IPS-20b (cell line): Measurements from ENCODE around the gene FAM110A.

ENCODE experiments used
- H3K27ac ChIP-seq: one replicate; pipeline ENCODE4 v1.5.1; 2013; ENCODE audit warnings: low read length
- H3K27me3 ChIP-seq: 2 replicates; pipeline ENCODE4 v1.6.1; 2013; ENCODE audit warnings: mild to moderate bottlenecking, low read length, inconsistent platforms; ENCODE audit not compliant: insufficient read depth
- H3K36me3 ChIP-seq: 2 replicates; pipeline ENCODE4 v1.6.1; 2013; ENCODE audit warnings: low read depth, mild to moderate bottlenecking, inconsistent platforms, low read length, moderate library complexity; ENCODE audit not compliant: insufficient read depth
- H3K4me1 ChIP-seq: 2 replicates; pipeline ENCODE4 v1.6.1; 2013; ENCODE audit warnings: mild to moderate bottlenecking, control low read depth, inconsistent platforms, low read length, moderate library complexity; ENCODE audit not compliant: insufficient read depth
- H3K4me3 ChIP-seq: 2 replicates; pipeline ENCODE4 v1.5.1; 2013; ENCODE audit warnings: mild to moderate bottlenecking, low read length, inconsistent platforms
- H3K9ac ChIP-seq: 2 replicates; pipeline ENCODE4 v1.6.1; 2013; ENCODE audit warnings: low read depth, mild to moderate bottlenecking, inconsistent platforms, low read length, moderate library complexity
- H3K9me3 ChIP-seq: 2 replicates; pipeline ENCODE4 v1.6.1; 2013; ENCODE audit warnings: mild to moderate bottlenecking, low read depth, low read length, inconsistent platforms; ENCODE audit not compliant: insufficient read depth

The FAM110A gene

DNA sequence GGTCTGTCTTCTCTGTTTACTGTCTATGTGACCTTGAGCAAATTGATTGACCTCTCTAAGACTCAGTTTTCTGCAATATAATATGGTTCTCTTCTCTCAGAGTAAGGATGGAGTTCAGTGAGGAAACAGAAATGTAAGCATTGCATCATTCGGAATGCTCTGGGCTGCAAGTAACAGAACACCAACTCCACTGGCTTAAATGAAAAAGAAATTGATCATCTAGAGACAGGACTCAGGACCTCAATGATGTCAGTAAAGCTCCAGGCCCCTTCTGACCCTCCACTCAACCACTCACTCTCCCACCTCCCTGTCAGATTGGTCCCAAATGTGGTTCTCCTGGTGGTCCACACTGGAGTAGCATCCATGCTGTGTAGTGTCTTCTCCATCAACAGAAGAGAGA, 31.9 kb downstream of the FAM110A start:
- H3K9ac ChIP-seq = no peak overlapping the region
- H3K4me3 ChIP-seq = no peak overlapping the region
- H3K36me3 ChIP-seq = no peaks in the 10 kb centered on the region
- no peaks in the 10 kb centered on the region for H3K27me3 ChIP-seq
- no peaks in the 10 kb centered on the region for H3K4me1 ChIP-seq
- H3K27ac ChIP-seq = no peak overlapping the region
- H3K9me3 ChIP-seq = no peaks in the 10 kb centered on the region

- H3K27me3 ChIP-seq = no peaks in the 10 kb centered on the region; the same call in 1 of the 2 replicates
- H3K4me1 ChIP-seq = no peaks in the 10 kb centered on the region
- no peak overlapping the region for H3K27ac ChIP-seq
- H3K9ac ChIP-seq = no peak overlapping the region
- H3K9me3 ChIP-seq = no peaks in the 10 kb centered on the region
- no peak overlapping the region for H3K4me3 ChIP-seq
- no peaks in the 10 kb centered on the region for H3K36me3 ChIP-seq
Observed at GRCh38 chr20:868279-868678, 34.8 kb downstream of the FAM110A start.

DNA sequence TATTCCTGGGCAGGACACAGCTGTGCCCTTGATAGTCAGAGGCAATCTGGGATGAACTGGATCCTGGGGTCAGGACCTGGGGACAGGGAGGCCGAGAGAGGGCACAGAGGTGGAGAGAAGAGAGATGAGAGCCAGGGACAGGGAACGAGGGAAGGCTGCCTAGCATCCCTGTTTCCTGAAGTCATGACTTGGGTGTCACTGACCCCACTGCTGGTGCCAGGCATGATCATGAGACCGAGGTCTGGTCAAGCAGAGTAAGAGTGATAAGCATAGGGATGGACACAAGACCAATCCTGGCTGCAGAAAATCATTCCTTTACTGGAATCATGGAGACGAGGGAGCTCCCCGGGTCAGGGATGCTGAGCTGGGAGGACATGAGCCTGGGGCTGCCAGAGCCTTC, 36.1 kb downstream of the FAM110A start:
- no peaks in the 10 kb centered on the region; the same call in 1 of the 2 replicates for H3K27me3 ChIP-seq
- no peaks in the 10 kb centered on the region for H3K36me3 ChIP-seq
- no peaks in the 10 kb centered on the region; the same call in 1 of the 2 replicates for H3K4me1 ChIP-seq
- H3K9ac ChIP-seq = no peak overlapping the region
- no peak overlapping the region for H3K4me3 ChIP-seq
- H3K27ac ChIP-seq = no peak overlapping the region
- no peaks in the 10 kb centered on the region for H3K9me3 ChIP-seq

DNA sequence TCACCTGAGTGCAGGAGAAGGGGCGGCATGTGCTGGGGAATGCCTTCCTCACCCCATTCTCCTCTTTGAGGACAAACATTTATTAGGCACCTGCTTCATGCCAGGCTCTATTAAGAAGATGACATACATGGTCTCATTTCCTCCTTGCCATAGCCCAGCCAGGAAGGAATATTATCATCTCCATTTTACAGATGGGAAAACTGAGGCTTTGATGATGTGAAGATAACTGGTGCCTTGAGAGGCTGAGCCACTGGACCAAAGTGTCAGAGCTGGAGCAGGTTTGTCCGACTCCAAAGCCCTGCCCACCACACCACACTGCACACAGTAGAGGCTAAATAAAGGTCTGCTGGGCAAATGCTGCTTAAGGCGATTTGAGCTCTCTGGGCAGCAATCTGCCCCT, 37.2 kb downstream of the FAM110A start:
- Histone ChIP-seq H3K36me3 (no peaks in the 10 kb centered on the region), H3K9ac (no peak overlapping the region), H3K4me1 (no peaks in the 10 kb centered on the region; the same call in 1 of the 2 replicates), H3K27ac (no peak overlapping the region), H3K9me3 (no peaks in the 10 kb centered on the region), H3K27me3 (no peaks in the 10 kb centered on the region; the same call in 1 of the 2 replicates), H3K4me3 (no peak overlapping the region)

DNA sequence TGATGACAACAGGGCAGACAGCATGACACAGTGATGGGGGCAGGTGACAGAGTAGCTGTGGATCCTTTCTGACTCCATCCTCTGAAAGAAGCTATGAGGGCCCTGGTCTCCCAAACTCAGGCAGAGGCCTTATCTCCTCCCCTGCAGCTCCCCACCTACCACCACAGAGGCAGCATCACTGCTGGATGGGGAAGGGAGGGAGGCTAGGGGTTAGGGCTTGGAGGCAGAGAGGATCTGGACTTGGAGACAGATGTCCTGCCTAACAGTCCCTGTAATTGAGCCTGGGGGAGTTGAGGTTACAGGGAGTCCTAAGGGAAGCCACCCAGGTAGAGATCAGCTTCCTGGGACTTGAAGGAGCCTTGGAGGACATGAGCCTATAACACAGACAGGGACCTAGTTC, 37.9 kb downstream of the FAM110A start:
- Histone ChIP-seq H3K9me3 (no peaks in the 10 kb centered on the region), H3K27ac (no peak overlapping the region), H3K4me3 (no peak overlapping the region), H3K27me3 (no peaks in the 10 kb centered on the region; the same call in 1 of the 2 replicates), H3K4me1 (no peaks in the 10 kb centered on the region; the same call in 1 of the 2 replicates), H3K36me3 (no peaks in the 10 kb centered on the region), H3K9ac (no peak overlapping the region)

- no peaks in the 10 kb centered on the region for H3K9me3 ChIP-seq
- no peaks in the 10 kb centered on the region; the same call in 1 of the 2 replicates for H3K4me1 ChIP-seq
- no peaks in the 10 kb centered on the region for H3K36me3 ChIP-seq
- H3K27me3 ChIP-seq = no peaks in the 10 kb centered on the region; the same call in 1 of the 2 replicates
- no peak overlapping the region for H3K27ac ChIP-seq
- no peak overlapping the region for H3K4me3 ChIP-seq
- no peak overlapping the region for H3K9ac ChIP-seq
Observed at GRCh38 chr20:871948-872347, 38.4 kb downstream of the FAM110A start.

DNA sequence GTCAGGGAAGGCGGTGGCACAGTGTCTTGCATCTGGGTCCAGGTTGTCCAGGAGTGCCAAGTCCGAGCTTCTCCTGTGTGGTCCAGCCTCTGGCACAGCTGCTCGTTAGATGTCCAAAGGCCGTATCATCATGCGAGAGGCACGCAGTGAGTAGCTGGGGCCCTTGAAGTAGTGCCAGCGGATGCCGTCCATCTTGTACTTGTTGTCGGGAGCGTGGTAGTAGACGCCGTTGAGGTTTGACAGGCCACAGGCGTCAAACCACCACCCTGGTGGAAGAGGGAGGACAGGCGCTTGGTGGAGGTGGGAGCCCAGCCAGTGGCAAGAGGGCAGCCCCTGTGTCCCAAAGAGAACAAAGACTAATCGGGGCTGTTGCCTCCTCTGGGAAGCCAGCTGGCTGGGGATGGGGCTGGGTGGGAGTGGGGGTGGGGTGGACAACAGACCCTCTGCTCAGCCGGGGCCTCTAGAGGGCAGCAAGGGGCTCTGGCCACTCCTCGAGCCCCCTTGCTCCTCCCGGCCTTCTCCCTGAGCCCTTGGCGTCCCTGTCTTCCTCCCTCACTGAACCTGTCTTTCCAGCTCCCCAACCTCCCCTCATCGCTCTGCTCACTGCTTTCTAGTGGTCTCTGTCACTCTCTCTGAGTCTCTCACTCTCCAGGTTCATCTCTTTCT, 39.5 kb downstream of the FAM110A start:
- no peaks in the 10 kb centered on the region; the same call in 1 of the 2 replicates for H3K4me1 ChIP-seq
- H3K27ac ChIP-seq = no peak overlapping the region
- H3K9ac ChIP-seq = no peak overlapping the region

DNA sequence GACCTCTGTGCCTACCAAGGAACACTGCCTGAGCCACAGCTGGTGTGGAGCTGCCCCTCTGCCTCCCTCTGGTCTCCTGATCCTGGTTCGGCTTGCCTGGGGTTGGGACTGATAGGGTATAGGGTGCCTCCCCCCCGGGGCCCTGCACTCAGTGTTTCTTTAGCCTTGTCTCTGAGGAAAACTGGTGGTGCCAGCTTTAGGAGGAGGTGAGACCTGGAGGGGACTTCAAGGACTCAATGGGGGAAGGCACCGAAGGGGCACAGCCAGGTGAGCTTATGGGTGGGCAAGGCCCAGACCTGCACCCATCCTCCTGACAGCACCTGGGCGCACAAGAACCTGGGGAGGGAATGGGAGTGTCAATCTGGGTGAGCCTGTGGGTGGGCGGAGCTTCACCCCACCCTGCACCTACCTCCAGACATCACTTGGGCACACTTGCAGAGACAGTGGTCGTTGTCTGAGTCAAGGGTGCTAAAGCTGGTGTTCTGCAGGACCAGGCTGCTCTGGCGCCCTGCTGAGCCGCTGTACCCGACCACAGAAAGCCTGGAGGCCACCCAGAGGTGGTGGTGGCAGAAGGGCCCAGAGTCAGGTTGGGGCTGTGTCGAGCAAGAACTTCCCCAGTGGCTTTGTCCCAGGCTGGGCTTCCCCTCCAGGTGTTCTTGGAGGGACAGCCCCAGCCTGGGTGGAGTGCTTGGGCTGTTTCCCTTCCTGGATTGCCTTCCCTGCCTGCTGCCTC, 40.5 kb downstream of the FAM110A start:
- H3K9me3 ChIP-seq = no peaks in the 10 kb centered on the region

More for the DNA sequence above, 39.5 kb downstream of the FAM110A start:
- Histone ChIP-seq H3K4me3 (no peak overlapping the region), H3K27me3 (no peaks in the 10 kb centered on the region; the same call in 1 of the 2 replicates), H3K36me3 (no peaks in the 10 kb centered on the region), H3K9me3 (no peaks in the 10 kb centered on the region)

GRCh38 chr20:875115-875514, 41.6 kb downstream of the FAM110A start:
- Histone ChIP-seq H3K36me3 (no peaks in the 10 kb centered on the region), H3K27ac (no peak overlapping the region), H3K27me3 (no peaks in the 10 kb centered on the region; the same call in 1 of the 2 replicates), H3K4me1 (no peaks in the 10 kb centered on the region; the same call in 1 of the 2 replicates), H3K4me3 (no peak overlapping the region), H3K9me3 (no peaks in the 10 kb centered on the region), H3K9ac (no peak overlapping the region)

More for the DNA sequence above, 40.5 kb downstream of the FAM110A start:
- H3K9ac ChIP-seq = no peak overlapping the region
- no peaks in the 10 kb centered on the region; the same call in 1 of the 2 replicates for H3K27me3 ChIP-seq
- no peak overlapping the region for H3K4me3 ChIP-seq
- no peak overlapping the region for H3K27ac ChIP-seq
- no peaks in the 10 kb centered on the region; the same call in 1 of the 2 replicates for H3K4me1 ChIP-seq
- H3K36me3 ChIP-seq = no peaks in the 10 kb centered on the region

- Histone ChIP-seq H3K4me3 (no peak overlapping the region), H3K27me3 (no peaks in the 10 kb centered on the region; the same call in 1 of the 2 replicates), H3K9me3 (no peaks in the 10 kb centered on the region), H3K27ac (no peak overlapping the region), H3K36me3 (no peaks in the 10 kb centered on the region), H3K4me1 (no peaks in the 10 kb centered on the region; the same call in 1 of the 2 replicates), H3K9ac (no peak overlapping the region)
Observed at GRCh38 chr20:877814-878213, 44.3 kb downstream of the FAM110A start.

DNA sequence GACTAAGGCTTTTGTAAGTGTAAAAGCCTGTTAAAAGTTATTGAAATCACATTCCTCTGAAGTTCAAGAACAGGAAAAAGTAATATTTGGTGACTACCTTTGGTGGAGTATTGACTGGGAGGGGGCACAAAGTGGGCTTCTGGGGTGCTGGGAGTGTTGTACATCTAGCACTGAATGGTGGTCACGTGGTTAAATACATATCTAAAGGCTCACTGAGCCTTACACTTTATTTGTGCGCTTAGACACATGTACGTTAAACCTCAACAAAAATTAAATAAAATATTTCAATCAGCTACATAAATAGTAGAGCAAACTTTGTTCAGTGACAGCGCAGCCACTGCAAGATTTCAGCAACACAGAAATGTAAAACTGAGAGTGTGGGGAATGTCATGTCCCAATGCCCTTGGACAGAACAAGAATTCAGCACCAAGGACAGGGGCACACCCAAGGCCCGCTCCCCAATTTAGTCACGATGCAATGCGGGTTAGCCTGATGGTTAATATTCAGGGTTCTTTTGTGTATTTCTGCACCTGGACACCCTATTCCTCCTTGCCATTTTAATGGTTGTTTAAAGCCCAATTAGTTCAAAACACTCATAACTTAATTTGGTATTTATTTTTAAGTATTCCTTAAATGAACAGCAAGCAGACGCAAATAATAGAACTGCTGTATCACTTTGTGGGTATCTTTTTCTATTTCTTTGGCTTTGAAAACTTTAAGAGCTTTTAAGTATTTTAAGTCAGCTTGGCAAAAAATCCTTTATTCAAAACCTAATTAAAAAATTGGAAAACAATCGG, 45.2 kb downstream of the FAM110A start:
- Histone ChIP-seq H3K4me1 (no peaks in the 10 kb centered on the region), H3K9ac (no peak overlapping the region), H3K27me3 (no peaks in the 10 kb centered on the region), H3K36me3 (no peaks in the 10 kb centered on the region), H3K9me3 (no peaks in the 10 kb centered on the region), H3K27ac (no peak overlapping the region), H3K4me3 (no peak overlapping the region)
